ENCODE data around the gene ARHGAP1. TPM values are rescaled to one million over a fixed set of nuclear protein-coding genes. Genes with fewer than 3 reads are reported as not detected.

The ARHGAP1 gene
- total and polyA plus RNA-seq, 2 donors (not counting 3 experiments of a cell fraction or from before 2014, with no cell fraction given), result 30.9 to 58.2 TPM

- Histone ChIP-seq H3K4me1 (ENCODE audit: control insufficient read depth, extremely low read depth, insufficient read depth, low read length) (no peaks in the 10 kb centered on the region), H3K4me3 (replicated peaks in 1 of 3; ENCODE audit: insufficient read depth in 1 of 3, low read depth in 1 of 3, low read length in 3 of 3) (no peak overlapping the region), H3K27me3 (ENCODE audit: control insufficient read depth in 2 of 2, insufficient read depth in 2 of 2, low read length in 2 of 2) (no peaks in the 10 kb centered on the region), H2AFZ (ENCODE audit: low read depth, low read length) (no peak overlapping the region), H3K79me2 (ENCODE audit: control insufficient read depth, insufficient read depth, low read length) (no peaks in the 10 kb centered on the region), H3K4me2 (ENCODE audit: insufficient read depth, low read length) (no peak overlapping the region), H4K20me1 (replicated peaks; ENCODE audit: control insufficient read depth, extremely low read depth, insufficient read depth, low read length) (no peaks in the 10 kb centered on the region), H3K9ac (replicated peaks; ENCODE audit: extremely low read depth, insufficient read depth, low read length) (no peak overlapping the region), H3K36me3 (ENCODE audit: control insufficient read depth in 2 of 2, extremely low read depth in 1 of 2, insufficient read depth in 2 of 2, low read length in 2 of 2) (peaks cover 0 to 1% of the 10 kb centered on the region in 2 experiments), H3K9me1 (replicated peaks; ENCODE audit: control insufficient read depth, extremely low read depth, insufficient read depth, low read length) (no peaks in the 10 kb centered on the region), H3K9me3 (replicated peaks; ENCODE audit: control insufficient read depth, insufficient read depth, low read length) (no peaks in the 10 kb centered on the region), H3K27ac (ENCODE audit: insufficient read depth, low read depth, low read length) (no peak overlapping the region)
- no TSS peak for BruUV-seq (replicated peaks)
- DNase-seq (ENCODE audit: low read depth, low spot score), result no peak
- POLR2A ChIA-PET, result no interaction called here
- TF ChIP-seq MYC (IDR thresholded peaks at IDR 0.05; ENCODE audit: low read depth, low read length) (no peak), EZH2 (IDR thresholded peaks at IDR 0.05; ENCODE audit: borderline replicate concordance, low read depth, low read length, severe bottlenecking) (no peak)
- CTCF ChIA-PET, result interaction anchor here (1.2 to 1.5 kb wide), 2 partner anchors 12 to 19 kb away, joined by 3 to 5 read pairs; no protein-coding TSS in a partner anchor
- dilution Hi-C loops (cut with MboI; ENCODE audit: extremely low pct_ligation_motif_present, low sequenced_read_pairs) (no loop called here), intact Hi-C loops (cut with micrococcal nuclease) (no loop called here)
- no peak for FAIRE-seq
Observed at GRCh38 chr11:46637546-46637945, 62.9 kb downstream of the ARHGAP1 start.

GRCh38 chr11:46635557-46636139, 64.8 kb downstream of the ARHGAP1 start:
- CTCF ChIA-PET, result no interaction called here
- Histone ChIP-seq H3K79me2 (ENCODE audit: control insufficient read depth, insufficient read depth, low read length) (no peaks in the 10 kb centered on the region), H3K9ac (replicated peaks; ENCODE audit: extremely low read depth, insufficient read depth, low read length) (no peak overlapping the region), H3K36me3 (ENCODE audit: control insufficient read depth in 2 of 2, extremely low read depth in 1 of 2, insufficient read depth in 2 of 2, low read length in 2 of 2) (peaks cover 2 to 4% of the 10 kb centered on the region in 2 experiments), H3K4me1 (ENCODE audit: control insufficient read depth, extremely low read depth, insufficient read depth, low read length) (no peaks in the 10 kb centered on the region), H4K20me1 (replicated peaks; ENCODE audit: control insufficient read depth, extremely low read depth, insufficient read depth, low read length) (no peaks in the 10 kb centered on the region), H3K27ac (ENCODE audit: insufficient read depth, low read depth, low read length) (no peak overlapping the region), H3K4me3 (replicated peaks in 1 of 3; ENCODE audit: insufficient read depth in 1 of 3, low read depth in 1 of 3, low read length in 3 of 3) (no peak overlapping the region), H3K27me3 (ENCODE audit: control insufficient read depth in 2 of 2, insufficient read depth in 2 of 2, low read length in 2 of 2) (no peaks in the 10 kb centered on the region), H3K9me1 (replicated peaks; ENCODE audit: control insufficient read depth, extremely low read depth, insufficient read depth, low read length) (no peaks in the 10 kb centered on the region), H3K4me2 (ENCODE audit: insufficient read depth, low read length) (no peak overlapping the region), H3K9me3 (replicated peaks; ENCODE audit: control insufficient read depth, insufficient read depth, low read length) (no peaks in the 10 kb centered on the region), H2AFZ (ENCODE audit: low read depth, low read length) (no peak overlapping the region)
- DNase-seq (ENCODE audit: low read depth, low spot score), result no peak
- dilution Hi-C loops (cut with MboI; ENCODE audit: extremely low pct_ligation_motif_present, low sequenced_read_pairs) (no loop called here), intact Hi-C loops (cut with micrococcal nuclease) (no loop called here)
- POLR2A ChIA-PET, result no interaction called here
- TF ChIP-seq MAX (IDR thresholded peaks at IDR 0.05; ENCODE audit: insufficient read depth, insufficient read length), result no peak
- no peak for TF ChIP-seq MYC (IDR thresholded peaks at IDR 0.05; ENCODE audit: low read depth, low read length)
- no peak for TF ChIP-seq JUN (IDR thresholded peaks at IDR 0.05; ENCODE audit: borderline replicate concordance, insufficient read depth, insufficient read length, low read depth)
- no peak for TF ChIP-seq FOS (IDR thresholded peaks at IDR 0.05; ENCODE audit: borderline replicate concordance, insufficient read depth, low read length)
- no peak for TF ChIP-seq POLR2AphosphoS5 (IDR thresholded peaks at IDR 0.05; ENCODE audit: insufficient read depth, low read depth, low read length)
- no peak for TF ChIP-seq CTCF (IDR thresholded peaks at IDR 0.05; ENCODE audit: extremely low read depth in 1 of 2, insufficient read depth in 1 of 2, low read depth in 1 of 2, low read length in 2 of 2)
- no peak for TF ChIP-seq EZH2 (IDR thresholded peaks at IDR 0.05; ENCODE audit: borderline replicate concordance, low read depth, low read length, severe bottlenecking)
- no peak for TF ChIP-seq GATA2 (IDR thresholded peaks at IDR 0.05; ENCODE audit: insufficient read depth, insufficient read length, low read depth, low read length)
- TF ChIP-seq POLR2A (IDR thresholded peaks at IDR 0.05; ENCODE audit: low read depth, low read length), result no peak
- FAIRE-seq, result no peak
- no TSS peak for BruUV-seq (replicated peaks)
